HG03175 (cell line): Measurements from ENCODE around the gene FMO4.
"Not testable (repeated sequence)": the region's sequence is repeated elsewhere in the genome, so short reads cannot be mapped to it uniquely, and the experiment has no call there.

ENCODE experiments used
- ATAC-seq: cut with Tn5 transposase; IDR thresholded peaks from one replicate; pipeline ENCODE4 v1.9.1; 2021; ENCODE audit warnings: mild to moderate bottlenecking, moderate library complexity; ENCODE audit not compliant: unreplicated experiment

Gene FMO4

DNA sequence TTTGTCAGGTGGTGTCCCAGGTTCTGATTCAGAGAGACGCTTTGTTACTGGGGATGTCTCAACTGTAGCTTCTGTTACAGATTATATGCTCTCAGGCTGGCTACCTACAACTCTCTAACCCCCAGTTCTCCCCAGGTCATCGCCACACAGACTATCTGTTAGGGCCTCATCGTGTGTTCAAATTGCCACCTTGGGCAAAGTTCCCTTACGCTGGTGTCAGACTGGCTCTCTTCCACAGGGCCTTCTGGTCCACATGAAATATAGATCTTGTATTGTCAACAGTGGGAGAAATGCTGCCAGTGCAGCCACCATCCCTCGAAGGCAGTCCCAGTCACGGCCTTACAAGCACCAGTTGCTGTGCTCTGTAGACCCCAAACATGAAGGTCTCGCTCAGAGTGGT, 15.3 kb downstream of the FMO4 start:
- ATAC-seq, result no peak

DNA sequence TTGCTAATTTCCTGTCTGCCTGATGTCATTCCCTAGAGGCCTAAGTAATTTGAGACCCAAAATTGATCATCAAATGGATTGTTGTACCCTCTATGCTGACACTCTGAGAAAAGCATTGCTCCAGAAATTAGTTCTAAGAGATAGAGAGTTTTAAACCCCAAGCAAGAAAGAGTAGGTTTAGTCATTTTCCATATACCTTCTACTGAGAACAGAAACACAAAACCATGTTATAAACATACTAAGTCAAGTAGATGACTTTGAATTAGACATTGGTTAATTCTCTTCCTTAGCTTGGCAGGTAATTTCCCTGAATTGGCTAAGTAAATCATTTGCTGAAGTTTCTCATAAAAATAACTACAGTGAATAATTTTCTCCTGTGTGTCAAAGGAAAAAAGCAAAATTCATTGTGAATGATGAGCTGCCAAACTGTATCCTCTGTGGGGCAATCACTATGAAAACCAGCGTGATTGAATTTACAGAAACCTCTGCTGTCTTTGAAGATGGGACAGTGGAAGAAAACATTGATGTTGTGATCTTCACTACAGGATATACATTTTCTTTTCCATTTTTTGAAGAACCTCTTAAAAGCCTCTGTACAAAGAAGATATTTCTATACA, 20.1 kb downstream of the FMO4 start:
- ATAC-seq, result no peak

DNA sequence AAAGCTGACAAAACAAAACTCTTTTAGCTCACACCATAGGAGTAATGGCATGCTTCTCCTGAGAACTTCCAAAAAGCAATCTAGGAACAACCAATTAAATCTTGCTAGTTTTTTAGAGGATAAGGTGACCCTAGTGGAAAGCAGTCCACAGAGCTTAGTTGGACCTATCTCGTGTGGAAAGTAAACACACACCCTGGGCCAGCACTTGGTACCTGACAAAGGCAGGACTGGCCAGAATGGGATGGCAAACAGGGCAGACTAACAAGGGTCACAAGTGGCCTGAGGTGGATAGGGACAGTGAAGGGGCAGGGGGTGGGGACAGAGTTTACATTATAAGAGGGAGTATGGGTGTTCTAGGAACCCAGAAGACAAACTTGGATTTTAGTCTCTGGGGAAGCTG, 22.0 kb downstream of the FMO4 start:
- ATAC-seq, result no peak

DNA sequence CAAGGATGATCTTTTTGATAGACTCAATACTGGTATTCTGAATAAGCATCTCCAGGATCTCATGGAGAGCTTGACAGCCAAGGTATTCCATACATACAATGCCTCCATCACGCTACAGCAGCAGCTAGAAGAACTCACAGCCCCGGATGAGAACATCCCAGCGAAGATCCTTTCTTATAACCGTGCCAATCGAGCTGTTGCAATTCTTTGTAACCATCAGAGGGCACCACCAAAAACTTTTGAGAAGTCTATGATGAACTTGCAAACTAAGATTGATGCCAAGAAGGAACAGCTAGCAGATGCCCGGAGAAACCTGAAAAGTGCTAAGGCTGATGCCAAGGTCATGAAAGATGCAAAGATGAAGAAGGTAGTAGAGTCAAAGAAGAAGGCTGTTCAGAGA, 25.4 kb downstream of the FMO4 start:
- not testable (repeated sequence) for ATAC-seq

DNA sequence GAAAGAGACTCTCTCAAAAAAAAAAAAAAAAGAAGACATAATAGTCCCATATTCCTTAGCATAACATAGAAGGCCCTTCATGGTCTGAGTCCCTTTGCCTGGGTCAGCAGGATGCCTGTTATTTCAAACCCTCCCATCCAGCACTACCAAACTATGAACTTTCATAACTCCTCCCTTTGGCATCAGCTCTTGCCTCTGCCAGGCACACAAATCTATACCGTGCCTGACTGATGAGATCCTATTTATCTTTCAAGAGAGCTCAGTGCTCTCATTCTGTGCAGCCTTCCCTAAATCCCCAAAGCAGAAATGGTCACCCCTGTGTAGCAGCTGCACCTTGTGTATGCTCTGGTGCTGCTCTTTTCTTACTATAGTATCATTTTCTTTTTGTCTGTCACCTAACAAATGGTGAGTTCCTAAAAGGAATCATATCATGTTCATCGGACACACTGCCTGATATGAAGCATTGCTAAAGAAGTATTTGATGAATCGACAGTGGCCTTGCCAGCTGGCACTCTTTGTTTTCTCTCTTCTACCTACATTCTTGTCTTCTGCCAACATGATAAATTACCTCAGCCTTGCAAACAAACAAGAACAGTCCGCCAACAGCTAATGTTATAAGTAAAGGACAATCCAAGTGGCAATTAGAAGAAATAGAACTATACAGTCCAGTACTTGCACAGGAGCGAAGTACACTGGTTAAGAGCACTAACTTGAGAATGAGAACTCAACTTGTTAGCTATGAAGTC, 29.9 kb downstream of the FMO4 start:
- no peak for ATAC-seq

DNA sequence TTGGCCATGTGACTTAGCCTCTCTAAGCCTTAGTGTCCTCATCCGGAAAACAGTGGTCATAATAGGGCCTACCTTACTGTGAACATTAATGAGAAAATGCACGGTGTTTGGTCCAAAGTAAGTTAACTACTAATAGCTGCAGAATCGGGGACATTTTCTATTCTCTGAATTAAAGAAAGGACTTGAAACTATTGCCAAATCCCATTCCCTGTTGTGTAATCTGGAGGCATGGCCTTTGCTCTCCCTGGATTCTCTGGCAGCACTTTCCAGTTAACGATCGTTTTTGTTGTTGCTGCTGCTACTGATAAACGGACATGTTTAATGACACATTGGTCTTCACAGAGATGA, 30.5 kb downstream of the FMO4 start:
- ATAC-seq, result no peak

DNA sequence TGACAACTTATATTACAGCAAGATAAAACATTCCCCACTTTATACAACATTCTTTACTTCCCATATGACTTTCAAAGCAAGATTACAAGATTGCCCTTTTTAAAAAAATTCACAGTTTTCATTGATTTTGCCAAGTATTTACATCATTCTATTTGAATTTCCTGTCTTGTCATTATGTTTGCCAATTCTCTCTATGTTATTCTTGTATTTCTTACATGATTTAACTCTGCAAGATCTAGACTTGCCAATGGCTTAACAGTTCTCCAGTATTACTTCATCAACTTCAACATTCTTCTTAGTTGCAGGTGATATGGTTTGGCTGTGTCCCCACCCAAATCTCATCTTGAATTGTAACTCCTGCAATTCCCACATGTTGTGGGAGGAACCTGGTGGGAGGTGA, 31.6 kb downstream of the FMO4 start:
- no peak for ATAC-seq

DNA sequence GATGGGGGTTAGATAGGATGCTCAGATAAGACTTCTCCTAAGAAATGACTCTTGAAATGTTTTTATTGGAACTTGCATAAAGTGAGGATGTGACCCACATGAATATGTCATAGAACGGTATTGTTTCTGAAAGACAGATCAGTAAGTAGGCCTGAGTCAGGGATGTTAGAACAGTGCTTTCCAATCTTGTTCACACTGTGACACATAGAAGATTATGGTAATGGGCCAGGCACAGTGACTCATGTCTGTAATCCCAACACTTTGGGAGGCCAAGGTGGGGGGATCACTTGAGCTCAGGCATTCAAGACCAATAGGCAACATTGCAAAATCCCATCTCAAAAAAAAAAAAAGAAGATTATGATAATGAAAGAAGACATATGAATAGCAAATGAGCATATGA, 32.9 kb downstream of the FMO4 start:
- no peak for ATAC-seq

DNA sequence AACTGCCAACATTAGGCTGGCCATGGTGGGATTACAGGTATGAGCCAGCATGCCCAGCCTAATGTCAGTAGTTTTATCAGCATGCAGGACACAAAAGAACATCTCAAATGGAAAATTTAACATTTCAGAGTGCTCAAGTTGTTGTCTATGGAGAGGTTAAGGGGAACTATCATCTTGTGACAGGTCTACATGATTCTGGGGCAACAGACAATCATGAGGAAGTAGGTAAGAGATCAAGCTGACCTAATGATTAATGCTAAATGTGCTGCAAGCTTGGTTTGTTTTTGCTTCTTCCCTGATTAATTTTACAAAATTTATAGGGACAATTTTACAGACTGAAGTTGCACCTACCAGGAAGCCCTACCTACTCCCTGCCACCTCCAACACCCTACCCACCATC, 36.6 kb downstream of the FMO4 start:
- ATAC-seq, result no peak

DNA sequence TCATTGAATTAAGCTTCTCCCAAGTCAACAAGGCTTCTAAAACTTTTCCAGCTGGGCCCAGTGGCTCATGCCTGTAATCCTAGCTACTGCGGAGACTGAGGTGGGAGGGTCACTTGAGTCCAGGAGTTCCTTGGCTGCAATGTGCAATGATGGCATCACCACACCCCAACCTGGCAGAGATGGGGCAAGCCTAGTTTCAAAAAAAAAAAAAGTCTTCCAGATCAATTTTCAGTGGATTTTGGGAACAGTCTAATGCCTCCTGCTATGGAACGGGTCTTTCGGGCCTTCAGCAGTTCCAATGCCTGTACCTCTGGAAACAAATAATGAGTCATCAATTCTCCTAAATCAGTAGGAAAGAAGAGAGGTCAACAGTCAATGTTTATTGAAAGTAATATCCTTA, 38.0 kb downstream of the FMO4 start:
- no peak for ATAC-seq

DNA sequence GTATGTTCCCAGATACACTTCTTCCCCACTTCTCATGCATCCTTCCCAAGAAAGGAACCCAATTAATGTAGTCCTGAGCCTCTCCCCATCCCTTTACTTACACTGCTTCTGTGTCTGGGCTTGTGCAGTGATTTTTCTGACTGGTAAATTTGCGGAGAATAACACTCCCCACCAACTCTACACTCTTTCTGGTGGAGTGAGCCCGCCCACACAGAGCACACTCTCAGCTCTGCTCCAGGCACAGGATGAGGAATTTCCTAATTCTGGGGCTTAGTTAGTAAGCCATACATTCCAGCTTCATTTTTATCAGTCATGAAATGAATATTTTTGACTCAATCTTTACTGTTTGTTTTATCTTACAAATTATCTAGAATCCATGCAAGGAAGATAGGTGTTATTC, 38.6 kb downstream of the FMO4 start:
- no peak for ATAC-seq

DNA sequence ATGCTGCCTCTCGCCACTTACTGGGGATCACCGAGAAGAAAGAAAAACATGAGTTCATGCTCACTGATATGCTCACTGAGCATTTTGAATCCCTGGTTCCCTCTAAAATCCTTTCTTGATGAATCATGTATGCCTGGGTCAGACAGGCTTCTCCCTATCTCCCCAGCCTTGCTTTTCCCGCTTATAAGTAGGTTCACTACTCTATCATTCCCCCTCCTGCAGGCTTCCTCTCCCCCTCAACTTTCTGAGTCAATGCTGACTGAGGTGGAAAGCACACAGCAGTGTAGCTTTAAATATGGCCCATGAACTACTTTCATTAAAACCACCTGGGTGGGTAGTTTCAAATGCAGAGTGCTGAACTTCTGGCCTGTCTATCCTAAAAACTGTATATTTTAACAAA, 41.7 kb downstream of the FMO4 start:
- no peak for ATAC-seq

DNA sequence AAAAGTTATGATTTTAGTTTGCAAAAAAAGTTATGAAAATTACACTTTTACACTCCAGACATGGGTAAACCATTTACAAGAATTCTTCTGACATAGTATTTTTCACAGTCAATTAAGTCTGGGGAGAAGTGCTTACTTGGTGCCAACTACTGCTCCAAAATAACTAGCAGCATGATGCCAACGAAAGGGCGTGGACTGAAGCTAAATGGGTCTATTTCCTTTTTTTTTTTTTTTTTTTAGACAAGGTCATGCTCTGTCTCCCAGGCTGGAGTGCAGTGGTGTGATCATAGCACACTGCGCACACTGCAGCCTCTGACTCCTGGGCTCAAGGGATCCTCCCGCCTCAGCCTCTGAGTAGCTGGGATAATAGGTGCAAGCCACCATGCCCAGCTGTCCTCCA, 43.2 kb downstream of the FMO4 start:
- ATAC-seq, result no peak

DNA sequence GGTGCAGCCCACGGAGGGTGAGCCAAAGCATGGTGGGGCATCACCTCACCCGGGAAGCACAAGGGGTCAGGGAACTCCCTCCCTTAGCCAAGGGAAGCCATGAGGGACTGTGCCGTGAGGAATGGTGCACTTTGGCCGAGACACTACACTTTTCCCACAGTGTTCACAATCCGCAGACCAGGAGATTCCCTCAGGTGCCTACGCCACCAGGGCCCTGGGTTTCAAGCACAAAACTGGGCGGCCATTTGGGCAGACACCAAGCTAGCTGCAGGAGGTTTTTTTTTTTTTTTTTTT, 45.3 kb downstream of the FMO4 start:
- ATAC-seq, result not testable (repeated sequence)

DNA sequence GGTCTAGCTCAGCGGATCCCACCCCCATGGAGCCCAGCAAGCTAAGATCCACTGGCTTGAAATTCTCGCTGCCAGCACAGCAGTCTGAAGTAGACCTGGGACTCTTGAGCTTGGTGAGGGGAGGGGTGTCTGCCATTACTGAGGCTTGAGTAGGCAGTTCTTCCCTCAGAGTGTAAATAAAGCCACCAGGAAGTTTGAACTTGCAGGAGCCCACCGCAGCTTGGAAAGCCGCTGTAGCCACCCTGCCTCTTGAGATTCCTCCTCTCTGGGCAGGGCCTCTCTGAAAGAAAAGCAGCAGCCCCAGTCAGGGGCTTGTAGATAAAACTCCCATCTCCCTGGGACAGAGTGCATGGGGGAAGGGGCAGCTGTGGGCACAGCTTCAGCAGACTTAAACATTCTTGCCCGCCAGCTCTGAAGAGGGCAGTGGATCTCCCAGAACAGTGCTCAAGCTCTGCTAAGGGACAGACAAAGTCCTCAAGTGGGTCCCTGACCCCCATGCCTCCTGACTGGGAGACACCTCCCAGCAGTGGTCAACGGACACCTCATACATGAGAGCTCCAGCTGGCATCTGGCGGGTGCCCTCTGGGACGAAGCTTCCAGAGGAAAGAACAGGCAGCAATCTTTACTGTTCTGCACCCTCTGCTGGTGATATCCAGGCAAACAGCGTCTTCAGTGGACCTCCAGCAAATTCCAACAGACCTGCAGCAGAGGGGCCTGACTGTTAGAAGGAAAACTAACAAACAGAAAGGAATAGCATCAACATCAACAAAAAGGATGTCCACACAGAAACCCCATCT, 45.9 kb downstream of the FMO4 start:
- not testable (repeated sequence) for ATAC-seq

DNA sequence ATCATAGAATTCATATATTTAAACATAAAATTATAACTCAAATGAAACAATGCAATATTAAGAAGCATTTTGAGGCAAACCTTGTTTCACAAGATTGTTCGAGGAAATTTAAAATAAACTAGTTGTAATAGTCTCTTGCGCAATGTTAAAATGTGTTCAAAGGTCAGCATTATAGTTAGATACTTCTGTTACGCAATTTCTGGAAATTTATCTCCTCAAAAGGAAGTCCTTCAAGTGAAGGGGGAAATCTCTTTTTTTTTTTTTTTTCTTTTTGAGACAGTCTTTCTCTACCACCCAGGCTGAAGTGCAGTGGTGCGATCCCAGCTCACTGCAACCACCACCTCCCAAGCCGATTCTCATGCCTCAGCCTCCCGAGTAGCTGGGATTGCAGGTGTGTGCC, 52.1 kb downstream of the FMO4 start:
- no peak for ATAC-seq

DNA sequence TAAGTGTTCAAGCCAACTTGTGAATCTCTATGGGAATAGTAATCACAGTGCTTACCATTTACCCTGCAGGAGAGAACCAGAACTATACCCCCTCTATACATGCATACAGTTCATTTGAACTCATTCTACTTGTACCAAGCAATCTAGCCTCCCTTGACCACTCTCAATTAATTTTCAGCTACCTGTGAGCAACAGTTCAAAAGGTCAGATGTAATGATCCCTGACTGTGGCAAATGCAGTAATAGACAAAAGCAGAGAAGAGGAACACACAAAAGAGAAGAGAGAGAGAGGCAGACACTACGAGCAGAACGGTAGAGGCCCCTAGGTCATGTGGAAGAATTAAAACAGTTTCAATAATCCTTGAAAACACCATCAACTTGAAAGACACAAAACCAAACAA, 52.8 kb downstream of the FMO4 start:
- ATAC-seq, result no peak

DNA sequence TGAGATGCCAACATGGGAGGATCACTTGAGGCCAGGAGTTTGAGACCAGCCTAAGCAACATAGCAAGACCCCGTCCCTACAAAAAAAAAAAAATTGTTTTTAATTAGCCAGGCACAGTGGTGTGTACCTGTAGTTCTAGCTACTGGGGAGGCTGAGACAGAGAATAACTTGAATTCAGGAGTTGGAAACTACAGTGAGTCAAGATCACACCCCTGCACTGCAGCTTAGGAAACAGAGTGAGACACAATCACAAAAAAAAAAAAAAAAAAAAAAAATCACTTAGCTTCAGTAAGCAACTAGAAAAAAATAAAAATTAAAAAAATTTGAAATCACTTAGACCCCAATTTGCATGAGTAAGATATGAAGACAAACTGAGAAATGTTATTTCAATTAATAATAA, 53.5 kb downstream of the FMO4 start:
- ATAC-seq, result no peak

DNA sequence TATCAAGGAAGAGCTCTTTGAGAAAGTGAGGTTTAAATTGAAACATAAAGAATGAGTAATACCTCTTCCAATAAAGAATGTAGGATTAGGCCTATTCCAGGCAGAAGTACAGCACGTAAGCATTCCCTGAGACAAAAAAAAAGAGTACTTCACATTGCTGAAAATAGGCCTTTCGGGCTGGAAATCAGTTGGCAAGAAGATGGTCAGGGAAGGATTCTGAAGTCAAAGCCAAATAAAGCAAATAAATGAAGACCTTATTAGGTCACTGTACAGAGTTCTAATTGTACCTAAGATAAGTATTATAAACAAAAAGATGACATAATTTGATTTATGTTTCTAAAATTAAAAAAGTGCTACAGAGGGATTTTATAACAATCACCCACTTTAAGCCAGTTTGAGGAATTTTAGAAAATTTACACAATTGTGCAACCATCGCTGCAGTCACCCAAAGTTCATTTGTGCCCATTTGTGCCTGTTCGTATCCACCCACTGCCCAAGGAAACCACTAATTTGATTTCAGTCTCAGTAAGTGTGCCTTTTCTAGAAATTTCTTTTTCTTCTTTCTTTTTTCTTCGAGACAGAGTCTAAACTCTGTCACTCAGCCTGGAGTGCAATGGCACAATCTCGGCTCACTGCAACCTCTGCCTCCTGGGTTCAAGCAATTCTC, 58.6 kb downstream of the FMO4 start:
- no peak for ATAC-seq

DNA sequence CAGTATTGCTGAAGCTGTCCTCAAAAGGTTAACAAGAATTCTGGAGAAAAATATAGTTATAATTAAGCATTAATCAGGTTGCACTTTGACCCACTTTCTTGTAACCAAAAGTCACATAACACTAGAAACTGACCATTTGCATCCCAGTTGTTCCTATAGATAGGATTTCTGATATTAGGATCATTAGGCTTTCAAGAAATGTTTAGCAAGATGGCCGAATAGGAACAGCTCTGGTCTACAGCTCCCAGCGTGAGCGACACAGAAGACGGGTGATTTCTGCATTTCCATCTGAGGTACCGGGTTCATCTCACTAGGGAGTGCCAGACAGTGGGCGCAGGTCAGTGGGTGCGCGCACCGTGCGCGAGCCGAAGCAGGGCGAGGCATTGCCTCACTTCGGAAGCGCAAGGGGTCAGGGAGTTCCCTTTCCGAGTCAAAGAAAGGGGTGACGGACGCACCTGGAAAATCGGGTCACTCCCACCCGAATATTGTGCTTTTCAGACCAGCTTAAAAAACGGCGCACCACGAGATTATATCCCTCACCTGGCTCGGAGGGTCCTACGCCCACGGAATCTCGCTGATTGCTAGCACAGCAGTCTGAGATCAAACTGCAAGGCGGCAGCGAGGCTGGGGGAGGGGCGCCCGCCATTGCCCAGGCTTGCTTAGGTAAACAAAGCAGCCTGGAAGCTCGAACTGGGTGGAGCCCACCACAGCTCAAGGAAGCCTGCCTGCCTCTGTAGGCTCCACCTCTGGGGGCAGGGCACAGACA, 59.6 kb downstream of the FMO4 start:
- ATAC-seq, result not testable (repeated sequence)

DNA sequence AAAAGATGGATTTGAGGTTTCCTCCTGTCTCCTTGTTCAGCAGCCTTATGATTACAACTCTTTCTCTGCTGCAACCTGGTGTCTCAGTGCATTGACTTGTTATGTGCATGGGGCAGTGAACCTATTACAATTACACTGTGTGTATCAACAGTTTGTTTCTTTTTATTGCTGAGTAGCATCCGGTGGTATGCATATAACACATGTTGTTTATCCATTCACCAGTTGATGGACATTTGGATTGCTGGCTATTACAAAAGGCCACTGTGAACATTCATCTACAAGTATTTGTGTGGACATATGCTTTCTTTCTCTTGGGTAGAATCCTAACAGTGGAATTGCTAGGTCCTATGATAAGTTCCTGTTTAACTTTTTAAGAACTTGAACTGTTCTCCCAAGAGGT, 65.9 kb downstream of the FMO4 start:
- no peak for ATAC-seq
